Measurements from ENCODE around the gene RNLS.

RNLS gene

DNA sequence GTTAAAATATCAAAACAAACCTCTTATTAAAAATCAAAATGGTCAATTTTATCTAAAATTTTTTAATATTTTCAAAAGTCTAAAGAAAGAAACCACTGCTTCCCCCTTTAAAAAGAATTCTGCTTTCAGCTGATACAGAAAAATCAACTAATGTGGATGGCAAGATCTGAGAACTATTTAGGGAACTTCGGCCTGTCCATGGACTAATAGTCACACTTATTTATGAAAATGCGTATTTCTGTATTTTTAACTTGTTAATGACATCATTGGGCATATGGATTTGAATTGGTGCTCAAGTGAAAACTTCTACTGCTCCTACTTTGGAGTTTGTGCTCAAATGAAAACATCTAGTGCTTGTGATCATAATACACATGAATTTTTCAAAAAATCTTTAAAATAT lies 31.9 kb downstream of the RNLS start:
- DNase-seq (ENCODE audit: low spot score) = no peak

DNA sequence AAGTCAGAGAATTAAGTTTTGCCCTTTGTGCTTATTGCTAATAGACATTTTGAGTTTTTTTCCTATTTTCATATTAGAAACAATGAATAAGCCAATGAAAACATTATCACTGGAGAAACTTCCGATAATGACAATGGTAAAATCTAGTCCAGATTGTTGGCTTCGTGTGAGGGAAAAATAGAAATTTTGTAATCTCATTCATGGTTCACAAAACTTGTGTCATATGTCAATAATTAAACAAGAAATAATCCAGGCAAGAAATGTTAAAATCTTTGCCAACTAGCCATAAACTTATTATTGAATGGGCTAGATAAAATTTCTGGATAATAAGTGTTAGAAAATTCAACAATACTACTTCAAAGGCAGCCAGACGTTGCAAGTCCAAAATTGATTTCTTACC lies 36.6 kb downstream of the RNLS start:
- no peak for DNase-seq (ENCODE audit: low spot score)

DNA sequence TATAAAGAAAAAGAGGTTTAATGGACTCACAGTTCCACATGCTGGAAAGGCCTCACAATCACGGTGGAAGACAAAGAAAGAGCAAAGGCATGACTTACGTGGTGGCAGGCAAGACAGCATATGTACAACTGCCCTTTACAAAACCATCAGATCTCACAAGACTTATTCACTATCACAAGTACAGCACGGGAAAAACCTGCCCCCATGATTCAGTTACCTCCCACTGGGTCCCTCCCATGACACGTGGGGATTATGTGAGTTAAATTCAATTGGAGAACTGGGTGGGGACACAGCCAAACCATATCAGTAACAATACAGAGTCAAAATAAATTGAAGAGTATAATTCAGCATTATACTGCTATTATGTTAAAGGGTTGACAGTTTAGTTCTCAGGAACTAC lies 37.8 kb downstream of the RNLS start:
- DNase-seq (ENCODE audit: low spot score) = no peak

GRCh38 chr10:88544140-88544870 lies 38.8 kb downstream of the RNLS start:
- no peak for DNase-seq (ENCODE audit: low spot score)

GRCh38 chr10:88542522-88542921 lies 40.6 kb downstream of the RNLS start:
- DNase-seq (ENCODE audit: low spot score) = no peak

GRCh38 chr10:88541116-88541626 lies 41.9 kb downstream of the RNLS start:
- no peak for DNase-seq (ENCODE audit: low spot score)

GRCh38 chr10:88540351-88540750 lies 42.8 kb downstream of the RNLS start:
- DNase-seq (ENCODE audit: low spot score) = no peak

DNA sequence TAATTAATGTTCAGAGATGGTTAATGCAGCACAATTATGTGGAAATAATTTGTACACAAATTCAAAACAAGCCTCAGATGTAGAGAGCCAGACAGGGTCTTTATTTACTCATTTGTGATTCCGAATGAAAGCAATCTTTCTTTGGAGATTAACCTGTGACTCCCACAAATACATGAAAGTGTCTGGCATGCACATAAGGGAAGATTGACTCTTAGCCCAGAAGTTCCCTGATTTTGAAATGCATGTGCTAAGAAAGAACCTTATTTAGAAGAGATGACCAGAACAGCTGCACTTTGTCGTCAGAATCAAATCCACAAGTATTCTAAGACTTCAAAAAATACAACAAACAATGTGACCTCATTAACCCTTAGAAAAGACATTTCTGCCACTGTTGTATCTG lies 45.1 kb downstream of the RNLS start:
- no peak for DNase-seq (ENCODE audit: low spot score)

DNA sequence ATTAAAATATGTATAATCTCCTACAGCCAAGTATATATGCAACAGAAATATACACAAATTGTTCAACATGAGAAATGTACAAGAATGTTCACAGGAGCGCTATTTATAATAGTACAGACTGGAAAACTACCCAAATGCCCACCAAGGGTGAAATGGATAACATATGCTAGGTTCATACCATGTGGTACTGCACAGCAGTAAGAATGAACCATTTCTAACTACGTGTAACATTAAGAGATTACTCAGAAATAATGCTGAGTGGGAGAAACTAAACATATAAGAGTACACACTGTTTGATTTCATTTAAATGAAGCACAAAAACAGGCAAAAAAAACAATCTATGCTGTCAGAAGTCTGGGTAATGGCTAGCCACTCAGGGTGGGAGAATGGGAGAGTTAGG lies 45.8 kb downstream of the RNLS start:
- no peak for DNase-seq (ENCODE audit: low spot score)

DNA sequence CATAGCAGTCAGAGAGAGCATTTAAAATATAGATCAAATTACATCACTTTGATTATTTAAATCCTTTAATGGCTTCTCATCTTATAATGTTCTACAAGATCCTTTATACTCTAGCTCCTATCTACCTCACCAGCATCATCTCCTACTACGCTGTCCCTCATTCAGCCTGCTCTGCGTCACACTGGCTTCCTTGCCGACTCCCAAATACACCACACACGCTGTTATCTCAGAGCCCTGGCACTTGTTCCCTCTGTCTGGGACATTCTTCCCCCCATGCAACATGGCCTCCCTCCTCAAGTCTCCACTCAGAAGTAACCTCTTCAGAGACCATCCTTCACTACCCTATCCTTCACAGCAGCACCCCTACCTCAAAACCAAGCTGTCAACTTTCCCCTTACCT lies 46.7 kb downstream of the RNLS start:
- DNase-seq (ENCODE audit: low spot score) = no peak

- no peak for DNase-seq (ENCODE audit: low spot score)
Observed at GRCh38 chr10:88534072-88534665, 48.9 kb downstream of the RNLS start.

GRCh38 chr10:88531392-88532052 lies 51.6 kb downstream of the RNLS start:
- DNase-seq (ENCODE audit: low spot score) = no peak

GRCh38 chr10:88530629-88531391 lies 52.3 kb downstream of the RNLS start:
- DNase-seq (ENCODE audit: low spot score) = no peak

DNA sequence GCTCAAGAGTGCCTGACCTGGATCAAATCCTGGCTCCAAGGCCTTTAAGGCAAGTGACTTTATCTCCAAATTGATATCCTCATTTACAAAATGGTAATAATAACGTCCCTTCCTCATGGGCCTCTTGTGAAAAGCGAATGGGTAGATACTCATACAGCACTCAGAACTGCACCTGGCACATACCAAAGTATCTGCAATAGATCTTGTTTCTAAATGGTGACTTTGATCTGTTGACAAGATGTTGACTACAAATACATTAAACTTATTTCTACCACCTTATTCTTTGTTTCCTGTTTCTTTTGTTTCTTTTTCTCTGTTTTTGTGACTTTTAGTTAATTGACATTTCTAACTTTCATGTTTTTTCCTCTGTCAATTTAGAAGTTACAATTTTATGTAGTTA lies 53.0 kb downstream of the RNLS start:
- no peak for DNase-seq (ENCODE audit: low spot score)

DNA sequence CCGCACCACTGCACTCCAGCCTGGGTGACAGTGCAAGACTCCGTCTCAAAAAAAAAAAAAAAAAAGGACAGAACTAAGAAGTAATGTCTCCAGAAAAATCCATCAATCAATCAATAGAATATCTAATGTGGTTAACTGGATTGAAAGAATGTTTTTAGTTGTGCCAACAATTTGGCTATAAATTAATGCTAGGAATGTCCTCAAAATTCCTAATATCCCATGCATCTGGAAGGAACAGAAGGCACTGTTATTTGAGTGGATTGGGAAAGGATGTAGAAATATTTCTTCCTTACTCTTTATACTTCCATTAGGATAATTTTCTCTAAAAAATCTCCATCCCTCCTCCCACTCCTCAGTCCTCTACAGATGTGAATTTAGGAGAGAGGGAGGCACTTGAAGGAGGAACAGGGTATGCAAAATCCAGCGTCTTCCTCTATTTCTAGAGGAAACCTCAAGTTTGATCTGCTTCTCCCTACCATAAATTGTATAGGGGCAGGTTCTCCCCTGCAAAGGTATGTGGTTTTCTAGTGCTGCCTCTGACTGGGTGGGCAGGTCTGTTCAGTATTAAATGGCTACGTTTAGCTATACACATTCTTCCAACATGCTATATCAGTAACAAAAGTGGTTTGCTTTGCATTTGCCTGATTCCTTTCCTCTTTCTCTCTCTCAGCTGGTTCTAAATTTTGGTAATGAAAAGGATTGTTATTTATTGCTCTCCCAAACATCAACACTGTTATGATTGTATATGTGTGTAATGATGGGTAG lies 54.1 kb downstream of the RNLS start:
- DNase-seq (ENCODE audit: low spot score) = no peak

DNA sequence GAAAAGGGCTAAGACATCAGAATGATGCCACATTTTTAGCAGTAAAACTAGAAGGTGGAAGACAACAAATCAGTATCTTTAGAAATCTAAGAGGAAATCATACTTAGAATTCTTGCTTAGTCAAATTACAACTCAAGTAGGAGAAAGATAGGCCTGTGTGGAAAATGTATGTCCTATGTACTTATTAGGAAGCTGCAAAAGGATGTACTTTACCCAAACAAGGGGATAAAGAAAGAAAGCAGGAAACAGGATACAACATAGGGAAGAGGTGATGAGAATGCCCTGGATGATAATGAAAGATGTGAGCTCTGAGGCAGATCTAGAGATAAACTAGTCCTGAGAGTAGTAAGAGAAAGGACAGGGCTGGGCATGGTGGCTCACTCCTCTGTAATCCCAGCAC lies 54.9 kb downstream of the RNLS start:
- no peak for DNase-seq (ENCODE audit: low spot score)

DNA sequence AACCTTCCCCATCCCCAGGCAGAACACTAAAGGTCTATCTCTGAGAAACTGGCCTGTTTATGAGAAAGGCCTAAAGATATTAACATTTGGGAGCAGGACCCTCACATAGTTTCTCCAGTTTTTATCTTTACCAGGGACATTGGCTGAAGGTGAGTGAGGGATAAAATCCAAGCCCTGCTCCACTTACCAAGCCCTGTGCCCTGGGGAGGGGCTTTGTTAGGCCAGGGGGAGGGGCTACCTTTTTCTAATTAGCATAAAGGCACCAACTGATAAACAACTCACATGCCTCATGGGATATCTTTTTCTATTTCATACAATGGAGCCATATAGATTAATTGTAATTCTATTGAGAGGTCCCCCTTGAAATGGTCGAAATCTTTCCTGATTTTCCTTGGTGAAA lies 55.9 kb downstream of the RNLS start:
- DNase-seq (ENCODE audit: low spot score) = no peak

DNA sequence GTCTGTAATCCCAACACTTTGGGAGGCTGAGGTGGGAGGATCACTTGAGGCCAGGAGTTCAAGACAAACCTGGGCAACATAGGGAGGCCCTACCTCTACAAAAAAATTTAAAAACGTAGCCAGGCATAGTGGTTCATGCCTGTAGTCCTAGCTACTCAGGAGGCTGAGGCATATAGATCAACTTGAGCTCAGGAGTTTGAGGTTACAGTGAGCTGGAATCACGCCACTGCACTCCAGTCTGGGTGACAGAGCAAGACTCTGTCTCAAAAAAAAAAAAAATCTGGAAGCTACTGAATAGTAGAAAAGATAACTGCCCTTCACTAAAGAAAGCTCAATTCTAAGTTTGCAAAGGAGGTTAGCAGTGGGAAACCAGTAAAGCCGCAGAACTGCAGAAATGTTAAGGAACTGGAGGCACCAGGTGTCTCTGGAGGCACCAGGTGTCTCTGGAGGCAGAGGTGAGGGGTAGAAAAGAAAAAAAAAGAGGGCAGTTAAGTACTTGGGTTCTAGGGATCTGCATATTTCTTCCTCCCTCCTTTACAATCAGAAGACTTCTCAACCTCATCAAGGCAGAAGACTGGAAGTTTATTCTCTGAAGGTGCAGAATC lies 56.5 kb downstream of the RNLS start:
- DNase-seq (ENCODE audit: low spot score) = no peak

DNA sequence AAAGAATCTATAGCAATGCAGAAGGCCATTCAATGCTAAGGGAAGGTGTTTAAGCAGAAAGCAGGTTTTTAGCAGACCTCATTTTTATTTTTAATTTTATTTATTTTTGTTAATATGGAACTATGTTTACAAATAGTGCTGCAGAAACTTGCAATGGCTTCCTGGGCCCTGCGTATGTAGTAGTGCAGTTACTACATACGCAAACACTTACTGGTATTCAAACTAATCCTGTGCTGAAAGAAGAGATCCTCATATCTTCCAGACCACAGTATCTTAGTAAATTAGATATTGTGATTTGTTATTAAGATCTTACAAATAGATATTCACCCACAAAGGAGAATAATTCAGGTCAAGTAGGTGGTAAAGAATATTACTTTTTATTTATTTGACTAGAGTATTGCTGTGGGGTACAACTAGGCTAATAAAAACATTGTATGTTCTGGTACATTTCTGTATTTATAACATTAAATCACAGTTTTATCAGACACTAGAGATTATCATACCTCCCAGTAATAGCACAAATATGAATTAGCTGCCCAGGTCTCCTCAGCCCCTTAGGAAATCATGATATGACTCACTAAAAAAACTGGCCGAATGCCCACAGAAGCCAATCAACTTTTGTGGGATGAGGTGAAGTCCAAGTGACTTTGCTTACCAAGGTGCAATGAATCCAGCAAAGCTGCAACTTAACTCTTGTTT lies 57.6 kb downstream of the RNLS start:
- no peak for DNase-seq (ENCODE audit: low spot score)

- no peak for DNase-seq (ENCODE audit: low spot score)
Observed at GRCh38 chr10:88523739-88524400, 59.2 kb downstream of the RNLS start.
